OCI-M2 (cell line): ENCODE results near the gene USP24.

ENCODE experiments used
- DNase-seq: peaks from one replicate; lab custom pipeline; 2025; ENCODE audit not compliant: unreplicated experiment; lab: John Stamatoyannopoulos, UW

USP24 gene

DNA sequence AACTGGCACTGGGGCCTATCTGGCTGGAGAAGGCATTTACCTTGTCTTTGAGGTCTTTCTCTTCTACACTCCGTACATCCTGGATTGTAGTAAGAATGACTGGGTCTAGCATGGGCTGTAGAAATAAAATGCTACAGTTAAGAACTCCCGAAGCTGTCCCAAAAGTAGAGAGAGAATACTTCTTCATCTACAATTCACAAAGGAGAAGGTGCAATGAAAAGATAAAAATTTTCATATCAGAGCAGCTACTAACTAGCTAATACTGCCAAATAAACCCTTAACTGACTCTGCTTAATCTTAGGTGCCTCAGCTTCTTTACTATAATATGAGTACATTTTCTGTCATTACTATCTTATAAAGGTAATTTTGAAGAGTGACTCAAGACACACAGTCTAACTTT is 55.6 kb downstream of the USP24 start:
- DNase-seq: no peak

DNA sequence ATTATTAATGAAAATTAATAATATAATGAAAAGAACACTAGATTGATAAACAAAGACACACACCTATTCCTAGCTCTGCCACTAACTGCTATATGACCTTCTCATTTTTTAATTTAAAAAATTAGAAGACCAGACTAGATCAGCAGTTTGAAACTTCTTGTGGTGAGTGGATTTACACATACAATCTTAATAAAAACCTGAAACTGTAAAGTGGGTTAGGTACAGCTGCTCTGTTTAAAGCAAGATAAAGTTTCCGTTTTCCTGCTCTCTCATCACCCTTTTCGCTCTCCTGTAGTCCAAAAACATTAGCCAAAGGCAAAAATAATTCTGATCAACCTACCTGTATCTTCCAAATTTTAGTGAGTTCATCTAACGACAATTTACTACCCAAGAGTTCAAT is 58.6 kb downstream of the USP24 start:
- DNase-seq: no peak

DNA sequence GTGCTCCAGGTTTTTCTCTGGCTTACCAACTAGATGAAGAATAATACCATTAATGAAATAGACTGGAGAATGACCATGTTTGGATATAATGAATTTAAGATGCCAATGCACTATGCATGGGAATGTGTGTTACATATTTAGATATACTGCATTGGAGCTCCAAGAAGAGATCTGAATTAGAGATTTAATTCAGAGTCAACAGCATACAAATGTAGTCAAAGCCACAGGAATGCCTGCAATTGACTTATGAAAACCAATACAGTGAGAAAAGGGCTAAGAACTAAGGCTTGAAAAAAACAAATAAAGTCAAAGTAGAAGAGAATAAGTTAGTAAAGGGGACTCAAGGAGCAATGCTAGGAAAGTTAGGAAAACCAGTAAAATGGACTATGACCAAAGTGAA is 59.1 kb downstream of the USP24 start:
- no peak for DNase-seq

DNA sequence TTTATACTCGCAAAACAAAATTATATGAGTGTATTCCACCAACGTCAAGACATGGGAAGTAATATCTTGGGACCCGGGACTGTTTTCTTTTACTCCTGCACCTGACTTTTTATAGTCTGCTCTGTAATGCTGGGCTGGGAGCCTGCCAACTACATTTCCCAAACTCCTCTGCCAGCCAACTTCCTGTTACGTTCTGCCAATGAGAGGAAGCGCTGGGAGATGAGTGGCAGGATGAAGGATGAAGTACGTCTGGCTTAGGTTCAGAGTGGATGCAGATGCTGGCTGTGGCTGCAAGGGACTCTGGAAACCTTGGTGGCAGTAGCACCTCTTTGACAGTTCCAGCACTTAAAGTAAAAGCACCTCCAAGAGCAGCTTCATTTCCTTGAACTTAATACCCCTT is 59.6 kb downstream of the USP24 start:
- no peak for DNase-seq

DNA sequence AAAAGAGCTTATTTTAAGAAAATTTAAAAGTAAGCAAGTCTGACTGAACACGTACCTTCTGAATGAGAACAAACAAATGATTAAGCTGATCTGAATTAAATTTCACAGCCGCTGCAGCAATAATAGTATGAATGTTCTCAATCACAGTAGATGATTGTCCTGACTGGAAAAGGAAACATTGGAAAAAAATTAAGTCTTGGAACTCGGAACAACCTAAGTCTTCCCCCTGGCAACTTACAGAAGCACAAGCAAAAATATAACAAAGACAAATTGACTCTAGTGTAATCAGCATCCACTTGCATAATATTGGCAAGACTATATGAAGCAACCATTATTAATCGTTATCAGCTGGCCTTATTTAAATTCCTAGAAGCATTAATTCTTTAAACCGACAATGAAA is 60.5 kb downstream of the USP24 start:
- no peak for DNase-seq

DNA sequence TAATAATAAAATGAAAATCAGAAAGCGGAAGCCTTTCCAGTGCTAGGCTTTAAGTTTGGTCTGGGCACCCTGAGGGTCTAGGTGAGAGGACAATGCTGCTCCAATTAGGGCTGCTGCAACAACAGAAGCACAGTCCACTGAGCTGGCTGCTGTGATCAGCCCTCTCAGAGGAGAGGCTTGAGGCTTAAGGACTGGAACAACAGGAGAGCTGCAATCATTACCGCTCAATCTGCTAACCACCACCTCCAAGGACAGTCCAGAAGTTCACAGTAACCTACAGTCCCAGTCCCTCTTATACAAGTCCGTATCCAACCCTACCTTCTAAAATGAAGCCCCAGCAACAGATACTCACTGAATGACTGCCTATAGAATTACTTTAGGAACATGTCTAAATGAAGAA is 62.1 kb downstream of the USP24 start:
- no peak for DNase-seq

DNA sequence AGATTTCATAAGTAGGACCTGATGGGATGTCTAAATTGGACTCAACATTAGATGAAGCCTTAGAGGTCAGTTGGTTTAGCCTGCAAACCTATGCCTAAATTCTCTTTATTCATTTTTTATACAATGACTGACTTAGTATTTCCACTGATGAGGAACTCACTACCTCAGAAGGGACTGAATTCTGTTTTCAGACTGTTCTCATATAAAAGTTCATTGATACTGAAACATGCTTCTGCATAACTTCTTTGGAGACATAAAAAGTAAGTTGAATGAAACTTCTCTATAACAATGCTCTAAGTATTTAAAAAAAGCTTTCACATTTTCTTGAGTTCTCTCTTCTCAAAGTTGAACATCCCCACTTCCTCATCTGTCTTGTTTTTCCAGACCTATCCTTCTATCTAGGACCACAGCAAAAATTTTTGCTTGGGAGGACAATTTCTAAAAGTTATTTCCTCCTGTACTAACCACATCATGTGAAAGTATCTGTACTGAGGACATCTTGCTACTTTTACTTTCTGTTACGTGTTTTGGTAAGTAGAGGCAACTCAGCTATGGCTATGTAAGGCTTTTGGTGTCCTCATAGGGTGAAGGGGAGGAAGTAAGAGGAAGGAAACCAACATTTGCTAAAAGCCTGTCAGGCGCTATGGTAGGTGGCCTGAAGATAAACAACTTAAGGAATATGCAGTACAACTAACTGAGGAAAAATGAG is 64.1 kb downstream of the USP24 start:
- no peak for DNase-seq

DNA sequence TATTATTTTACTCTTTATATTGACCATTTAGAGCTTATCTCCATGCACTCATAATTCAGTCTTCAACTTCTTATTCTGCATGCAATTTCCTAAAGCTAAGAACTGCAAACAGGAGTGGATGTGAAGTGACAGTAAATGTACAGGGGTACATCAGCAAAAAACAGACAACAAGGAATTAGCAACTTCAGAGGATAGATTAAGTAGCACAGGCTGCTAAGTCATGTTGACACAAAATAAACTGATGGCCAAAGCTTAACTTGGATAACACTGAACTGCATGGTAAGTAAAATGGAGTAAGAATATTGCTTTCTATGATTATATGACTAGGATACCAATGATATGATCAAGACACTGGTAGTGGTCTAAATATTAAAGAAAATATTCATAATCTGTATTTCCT is 66.5 kb downstream of the USP24 start:
- no peak for DNase-seq

DNA sequence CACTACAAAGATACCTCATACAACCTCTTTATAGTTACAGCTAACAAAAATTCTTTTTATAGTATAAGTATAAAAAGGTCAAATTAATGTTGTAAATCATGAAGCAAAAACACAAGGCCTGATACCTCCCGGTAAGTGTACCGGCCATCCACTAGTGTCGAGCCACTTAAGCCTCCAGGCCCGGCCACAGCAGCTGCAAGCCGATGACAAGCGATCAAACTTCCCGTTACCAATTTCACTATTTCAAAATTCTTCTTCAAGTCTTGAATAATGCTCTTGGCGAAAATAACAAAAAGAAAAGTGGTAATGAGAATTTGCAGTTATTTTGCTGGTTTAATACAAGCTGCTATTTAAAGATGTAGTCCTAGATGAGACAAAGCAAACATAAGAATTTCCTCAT is 67.6 kb downstream of the USP24 start:
- DNase-seq: no peak

DNA sequence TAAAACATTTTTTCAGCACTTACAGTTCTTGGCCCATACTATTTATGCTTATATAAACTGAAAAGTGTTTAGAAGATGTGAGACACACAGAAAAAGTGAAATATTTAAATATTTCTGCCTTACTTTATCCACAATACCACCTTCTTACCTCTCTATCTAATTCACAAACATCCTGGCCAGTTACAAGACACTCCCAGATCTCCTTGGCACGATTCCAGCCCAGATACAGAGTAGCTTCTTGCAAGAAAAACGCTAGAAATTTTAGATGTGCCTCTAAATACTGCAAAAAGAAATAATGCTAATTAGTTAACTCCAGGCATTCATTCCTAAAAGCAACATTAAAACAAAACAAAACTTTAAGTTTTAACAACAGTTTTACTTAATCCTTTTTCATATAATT is 68.4 kb downstream of the USP24 start:
- no peak for DNase-seq

DNA sequence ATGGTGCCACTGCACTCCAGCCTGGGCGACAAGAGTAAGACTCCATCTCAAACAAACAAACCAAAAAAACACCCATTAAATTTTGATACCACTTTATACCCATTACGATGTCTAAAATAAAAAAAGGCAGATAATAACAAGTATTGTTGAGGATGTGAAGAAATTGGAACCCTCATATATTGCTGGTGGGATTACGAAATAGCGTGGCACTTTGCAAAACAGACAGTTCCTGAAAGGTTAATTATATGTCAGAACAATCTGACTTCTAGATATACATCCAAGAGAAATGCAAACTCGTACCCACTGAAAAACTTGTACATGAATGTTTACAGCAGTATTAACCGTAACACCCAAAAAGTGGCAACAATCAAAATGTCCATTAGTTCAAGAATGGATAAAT is 70.3 kb downstream of the USP24 start:
- no peak for DNase-seq

DNA sequence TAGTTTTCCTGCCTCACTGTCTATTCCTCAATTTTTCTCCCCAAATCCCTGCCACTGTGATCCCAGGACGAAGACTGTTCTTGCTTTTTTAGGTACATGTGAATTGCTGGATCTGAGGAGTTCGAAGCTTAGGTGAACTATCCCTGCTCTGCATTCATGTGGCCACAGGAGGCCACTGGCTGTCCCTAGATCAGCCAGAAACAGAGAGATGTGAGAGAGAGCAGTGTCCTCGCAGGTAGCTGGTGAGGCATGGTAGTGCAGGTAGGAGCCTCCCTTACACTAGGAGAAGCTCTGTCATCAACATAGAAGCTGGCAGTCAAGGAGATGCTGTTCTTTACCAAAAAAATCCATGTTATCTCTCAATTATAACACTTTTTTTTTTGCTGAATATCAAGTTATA is 71.5 kb downstream of the USP24 start:
- DNase-seq: no peak

DNA sequence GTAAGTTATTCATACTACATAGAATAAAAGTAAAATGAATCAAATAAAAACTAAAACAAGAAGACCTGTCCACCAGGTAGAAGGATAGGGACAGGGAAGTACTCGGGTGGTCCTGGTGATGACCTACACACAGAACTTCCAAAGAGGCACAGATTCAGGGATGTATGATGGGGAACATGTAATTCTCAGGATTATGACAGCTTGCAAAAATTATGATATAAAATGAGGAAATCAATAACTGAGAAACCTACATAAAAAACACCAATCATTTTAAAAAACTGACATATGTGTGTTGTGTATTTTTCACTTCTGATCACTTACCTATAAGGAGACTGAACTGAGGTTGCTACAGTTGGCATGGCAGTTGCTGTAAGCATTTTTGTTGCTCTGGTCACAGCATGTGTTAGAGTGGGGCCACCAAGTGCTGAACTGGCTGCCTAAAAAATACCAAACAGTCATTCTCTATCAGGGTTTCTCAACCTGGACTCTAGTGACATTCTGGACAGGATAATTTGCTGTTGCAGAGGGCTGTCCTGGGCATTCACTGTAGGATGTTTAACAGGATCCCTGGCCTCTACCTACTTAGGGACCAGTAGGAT is 73.8 kb downstream of the USP24 start:
- DNase-seq: no peak

DNA sequence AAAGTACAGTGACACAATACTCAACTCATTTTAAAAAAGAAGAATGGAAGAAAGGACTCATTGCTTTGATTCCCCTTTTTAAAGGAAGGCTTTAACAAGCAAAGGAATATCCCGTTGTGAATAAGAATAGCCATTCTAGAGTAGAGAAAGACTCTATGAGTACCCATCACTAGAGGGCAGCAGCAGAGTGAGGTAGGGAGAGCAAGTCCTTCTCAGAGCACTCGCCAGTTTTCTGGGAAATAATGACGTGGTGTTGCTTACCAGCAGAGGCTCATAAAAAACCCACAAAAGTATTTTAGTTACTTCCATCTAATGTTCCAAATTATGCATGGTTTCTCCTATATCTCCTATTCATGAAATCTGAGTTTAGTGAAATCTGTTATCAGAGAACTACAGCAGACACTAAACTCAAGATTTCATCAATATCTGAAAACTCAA is 74.6 kb downstream of the USP24 start:
- DNase-seq: peak; percentile 15

DNA sequence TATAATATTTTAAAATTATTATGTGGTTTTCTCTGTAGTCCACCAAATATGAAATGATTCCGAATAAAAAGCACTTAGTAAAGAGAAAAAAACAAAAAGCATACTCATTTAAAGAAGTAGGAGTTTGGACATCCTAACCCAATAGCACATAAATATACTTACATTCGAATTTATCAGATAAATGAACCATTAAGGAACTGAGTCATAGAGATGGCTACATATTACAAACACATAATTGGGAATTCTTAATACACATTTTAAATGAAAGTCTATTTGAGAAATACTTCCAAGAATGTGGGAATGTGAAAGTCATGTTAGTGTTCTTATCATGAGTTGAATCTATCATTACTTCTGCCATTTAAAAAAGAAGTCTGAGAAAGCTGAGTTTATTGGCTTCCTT is 75.0 kb downstream of the USP24 start:
- no peak for DNase-seq

DNA sequence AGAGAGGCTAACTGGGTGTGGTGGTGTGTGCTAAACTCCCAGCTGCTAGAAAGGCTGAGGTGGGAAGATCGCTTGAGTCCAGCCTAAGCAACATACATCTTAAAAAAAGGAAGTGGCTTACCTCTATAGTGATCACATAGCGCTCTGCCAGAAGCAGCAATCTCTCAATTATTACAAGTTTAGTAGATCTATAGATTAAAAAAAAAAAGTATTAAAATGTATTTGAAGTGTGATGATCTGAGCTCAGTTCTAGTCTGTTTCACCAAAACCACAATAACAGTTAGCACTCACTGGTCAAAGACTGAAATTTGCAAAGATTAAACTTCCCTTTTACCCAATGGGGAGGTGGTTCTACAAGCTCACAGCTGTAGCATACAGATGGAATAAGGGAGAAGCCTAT is 76.3 kb downstream of the USP24 start:
- no peak for DNase-seq

DNA sequence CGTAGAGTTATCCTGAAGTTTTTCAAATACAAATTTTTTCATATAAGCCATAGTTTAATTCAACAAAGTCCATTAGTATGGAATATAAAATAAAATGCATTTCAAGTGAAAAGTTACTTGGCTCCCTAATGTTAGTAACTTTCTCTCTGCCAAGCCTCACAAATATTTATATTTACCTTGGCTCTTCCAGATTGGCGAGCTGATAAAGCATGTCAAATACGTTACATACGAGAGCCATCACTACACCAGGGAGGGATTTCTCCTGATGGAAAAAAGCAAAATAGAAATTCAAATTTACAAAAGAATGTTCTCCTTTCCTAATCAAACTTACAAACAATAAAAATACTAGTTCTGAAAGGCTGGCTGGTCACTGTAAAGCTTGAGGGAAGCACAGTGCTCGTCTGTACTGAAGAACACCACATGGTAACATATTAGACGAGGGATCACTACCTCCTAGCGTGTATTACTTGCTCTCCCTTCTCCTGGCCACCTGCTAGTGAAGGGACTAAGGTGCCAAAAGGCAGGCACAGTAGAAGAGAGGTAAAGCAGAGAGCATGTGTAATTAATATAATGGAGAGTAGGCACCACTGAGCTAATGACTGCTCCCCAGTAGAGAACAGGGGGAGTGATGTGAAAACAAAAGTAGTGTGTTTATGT is 80.9 kb downstream of the USP24 start:
- DNase-seq: no peak

DNA sequence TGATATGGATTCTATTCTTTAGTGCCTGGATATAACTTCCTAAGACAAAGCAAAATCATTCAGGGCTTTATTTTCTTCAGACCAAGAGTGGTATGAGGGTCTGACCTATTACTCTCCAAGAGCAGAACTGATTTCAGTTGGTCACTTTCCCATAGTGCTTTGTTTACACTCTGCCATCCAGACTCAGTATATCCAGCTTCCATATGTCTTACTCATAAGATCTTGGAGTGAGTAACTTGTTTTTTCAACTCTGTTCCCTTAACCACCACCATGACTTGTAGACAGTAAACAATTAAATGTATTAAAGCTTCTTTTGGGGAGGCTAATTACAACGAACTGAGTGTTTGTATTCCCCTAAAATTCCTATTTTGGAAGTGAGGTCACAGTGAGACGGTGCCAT is 83.4 kb downstream of the USP24 start:
- no peak for DNase-seq

DNA sequence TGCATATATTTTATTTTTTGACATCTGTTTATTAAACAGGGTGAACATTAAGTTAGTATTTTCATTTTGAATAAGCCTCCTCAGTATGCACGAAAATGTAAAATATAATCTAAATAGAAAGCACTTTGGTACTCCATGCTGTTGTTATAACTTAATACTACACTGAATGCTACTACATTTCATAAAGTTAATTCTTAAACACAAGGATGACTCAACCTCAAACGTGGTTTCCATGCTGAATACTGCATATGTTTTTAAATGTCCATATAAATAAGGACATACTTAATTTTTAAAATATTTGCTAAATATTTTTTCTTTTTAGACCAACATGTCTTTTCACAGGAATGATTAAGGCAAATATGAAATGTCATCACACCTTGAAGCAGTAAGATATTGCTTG is 83.9 kb downstream of the USP24 start:
- no peak for DNase-seq

DNA sequence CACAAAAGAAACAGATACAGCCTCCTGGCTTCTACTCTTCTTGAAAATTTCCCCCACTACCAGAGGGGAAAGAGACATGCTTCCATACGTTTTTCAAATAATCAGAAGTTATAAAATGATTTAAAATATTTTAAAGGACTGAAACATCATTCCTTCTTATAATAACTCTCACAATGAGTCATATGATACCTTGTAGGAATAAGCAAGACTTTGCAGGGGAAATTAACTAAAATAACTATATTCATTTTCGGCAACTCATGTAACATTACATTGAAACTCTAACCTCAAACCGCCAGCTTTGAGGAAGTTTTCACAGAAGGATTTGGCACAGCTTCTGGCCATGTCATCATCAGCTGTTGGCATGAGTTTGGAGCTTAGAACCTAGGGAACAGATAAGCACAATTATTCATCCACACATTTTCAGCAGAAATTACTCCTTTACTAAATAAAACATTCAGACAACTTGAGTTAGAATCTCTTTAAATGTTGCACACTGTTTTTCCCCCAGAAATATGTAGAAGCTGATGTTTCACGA is 85.9 kb downstream of the USP24 start:
- no peak for DNase-seq

DNA sequence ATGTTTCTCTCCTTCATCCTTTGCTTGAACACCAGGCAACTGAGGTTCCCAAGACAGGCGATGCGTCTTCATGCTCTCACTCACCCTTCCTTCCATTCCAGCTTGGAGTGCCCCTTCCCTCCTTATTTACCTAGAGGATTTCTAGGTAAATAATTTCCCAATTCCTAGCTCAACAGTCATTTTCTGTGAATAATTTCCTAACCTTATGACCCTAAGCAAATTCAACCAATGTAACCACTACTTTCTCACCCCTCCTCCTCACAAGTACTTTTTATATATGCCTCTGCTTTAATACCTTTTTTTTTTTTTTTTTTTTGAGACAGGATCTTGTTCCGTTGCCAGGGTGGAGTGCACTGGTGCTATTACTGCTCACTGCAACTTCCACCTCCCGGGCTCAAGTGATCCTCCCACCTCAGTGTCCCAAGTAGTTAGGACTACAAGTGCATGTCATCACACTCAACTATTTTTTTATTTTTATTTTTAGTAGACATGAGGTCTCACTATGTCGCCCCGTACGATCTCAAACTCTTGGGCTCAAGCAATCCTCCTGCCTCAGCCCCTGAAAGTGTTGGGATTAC is 86.7 kb downstream of the USP24 start:
- no peak for DNase-seq

DNA sequence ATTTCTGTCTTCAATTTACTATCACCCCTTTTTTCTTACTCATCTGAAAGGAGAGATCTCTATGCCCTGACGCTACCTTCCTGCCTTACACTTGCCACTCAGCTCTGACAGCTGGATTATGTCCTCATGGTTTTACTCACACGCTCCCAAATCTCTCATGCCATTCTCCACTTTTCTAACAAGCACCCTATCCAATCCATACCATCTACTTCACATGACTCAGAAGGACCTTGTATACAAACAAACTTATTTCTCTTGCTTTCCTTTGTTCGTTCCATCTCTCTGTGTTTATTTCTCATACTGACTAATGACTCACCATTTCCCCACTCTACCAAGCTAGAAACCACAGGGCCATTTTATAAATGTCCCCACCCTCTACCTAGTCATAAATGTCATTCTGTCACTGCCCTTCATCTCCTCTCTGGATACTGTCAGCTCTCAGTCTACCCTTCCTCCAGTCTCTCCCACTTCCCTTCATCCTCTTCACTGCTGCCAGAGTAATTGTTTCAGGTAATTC is 87.3 kb downstream of the USP24 start:
- no peak for DNase-seq
